Tibial nerve (tissue), 3 donors: ENCODE results near the gene SMYD3.

Source experiments
- CTCF ChIP-seq, 5 experiments: fragments of 200-600 bp in 3 of 5; fragments of 450-650 bp in 2 of 5; sonication (generic) in 3 of 5; IDR thresholded peaks; one replicate each; pipeline ENCODE4 v1.5.1; 2016 to 2019; ENCODE audit warnings: antibody characterized with exemption in 5 of 5, mild to moderate bottlenecking in 3 of 5, moderate library complexity in 2 of 5
- POLR2A ChIP-seq, 2 donors: fragments of 450-650 bp; IDR thresholded peaks; one replicate each; pipeline ENCODE4 v1.6.1; 2017; ENCODE audit warnings: antibody characterized with exemption in 2 of 2, mild to moderate bottlenecking in 2 of 2, moderate library complexity in 2 of 2

GRCh38 chr1:246114369-246114768, 392.7 kb downstream of the SMYD3 start:
- TF ChIP-seq CTCF (IDR thresholded peaks at IDR 0.05) (no peak), POLR2A (IDR thresholded peaks at IDR 0.05) (no peak)
